Measurements from ENCODE around the gene NOTUM. TPM values are rescaled to one million over a fixed set of nuclear protein-coding genes. Genes with fewer than 3 reads are reported as not detected.
"Not testable (repeated sequence)": the region's sequence is repeated elsewhere in the genome, so short reads cannot be mapped to it uniquely, and the experiment has no call there.

Gene NOTUM
- total RNA-seq, 1 donor from 2014 or later: 1.9 TPM

- DNase-seq: no peak
These were observed 3.1 kb downstream of the NOTUM start for GRCh38 chr17:81957691-81958432.

- no peak for DNase-seq
These were observed 4.1 kb downstream of the NOTUM start for GRCh38 chr17:81956607-81957589.

- DNase-seq: no peak
These were observed 5.0 kb downstream of the NOTUM start for GRCh38 chr17:81955756-81956544.

GRCh38 chr17:81955058-81955681 is 5.8 kb downstream of the NOTUM start:
- no peak for DNase-seq

- no peak for DNase-seq
These were observed 6.6 kb downstream of the NOTUM start for GRCh38 chr17:81954131-81955057.

- DNase-seq: not testable (repeated sequence)
These were observed 7.5 kb downstream of the NOTUM start for GRCh38 chr17:81953443-81953842.

DNA sequence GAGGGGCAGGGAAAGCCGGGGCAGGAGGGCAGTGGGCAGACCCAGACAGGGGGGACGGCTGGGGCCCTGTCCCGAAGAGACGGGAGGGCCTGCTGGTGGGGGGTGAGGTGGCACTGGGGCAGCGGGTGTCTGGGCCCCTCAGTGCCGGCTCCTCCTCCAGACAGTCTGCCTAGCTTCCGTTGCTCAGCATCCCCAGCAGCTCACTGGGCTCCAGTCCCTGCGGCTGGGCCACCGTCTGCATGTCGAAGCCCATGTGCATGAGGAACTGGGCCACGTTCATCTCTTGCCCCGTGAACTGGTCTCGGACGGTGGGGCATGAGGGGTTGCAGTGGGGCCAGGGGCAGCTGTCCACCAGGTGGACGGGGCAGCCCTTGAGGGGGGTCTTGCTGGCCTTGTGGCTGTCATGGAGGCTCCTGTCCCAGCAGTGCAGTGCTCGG is 8.2 kb downstream of the NOTUM start:
- DNase-seq: no peak

GRCh38 chr17:81951785-81952684 is 9.0 kb downstream of the NOTUM start:
- no peak for DNase-seq

DNA sequence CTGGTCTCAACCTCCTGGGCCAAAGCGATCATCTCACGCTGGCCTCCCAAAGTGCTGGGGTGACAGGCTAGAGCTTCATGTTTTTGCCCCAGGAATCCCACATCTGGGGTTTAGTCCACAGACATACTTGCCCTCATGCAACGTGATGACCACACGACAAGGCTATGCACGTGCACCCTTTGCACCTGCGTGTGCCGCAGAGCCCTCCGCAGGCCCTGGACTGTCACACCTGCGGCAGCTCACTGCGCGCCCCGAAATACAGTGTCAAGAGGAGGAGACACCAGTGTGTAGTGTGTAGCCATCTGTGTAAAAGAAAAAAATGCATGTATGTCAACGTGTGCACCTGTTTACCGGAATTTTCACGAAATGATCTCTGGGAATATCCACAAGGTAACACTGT is 10.5 kb downstream of the NOTUM start:
- DNase-seq: no peak

- DNase-seq: no peak
These were observed 12.2 kb downstream of the NOTUM start for GRCh38 chr17:81948635-81949378.

DNA sequence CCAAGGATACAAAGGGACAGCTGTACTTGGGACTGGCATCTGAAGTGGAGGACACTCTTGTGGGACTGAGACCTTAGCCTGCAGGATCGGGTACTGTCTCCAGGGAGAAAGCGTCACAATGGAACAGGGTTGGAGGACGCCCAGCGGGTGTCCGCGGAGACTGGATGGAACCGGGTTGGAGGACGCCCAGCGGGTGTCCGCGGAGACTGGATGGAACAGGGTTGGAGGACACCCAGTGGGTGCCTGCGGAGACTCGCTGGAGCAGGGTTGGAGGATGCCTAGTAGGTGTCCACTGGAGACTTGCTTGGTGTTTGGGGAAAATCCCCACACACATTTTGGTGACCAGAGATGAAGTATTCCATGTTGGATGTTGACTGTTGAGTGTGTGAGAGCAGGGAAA is 13.8 kb downstream of the NOTUM start, which contains the start of gene MYADML2:
Gene MYADML2 (minus strand): TSS at position 45 of the 400 bp plus-strand sequence. CDS start 5,492 bp downstream, outside the sequence.
- no peak for DNase-seq

DNA sequence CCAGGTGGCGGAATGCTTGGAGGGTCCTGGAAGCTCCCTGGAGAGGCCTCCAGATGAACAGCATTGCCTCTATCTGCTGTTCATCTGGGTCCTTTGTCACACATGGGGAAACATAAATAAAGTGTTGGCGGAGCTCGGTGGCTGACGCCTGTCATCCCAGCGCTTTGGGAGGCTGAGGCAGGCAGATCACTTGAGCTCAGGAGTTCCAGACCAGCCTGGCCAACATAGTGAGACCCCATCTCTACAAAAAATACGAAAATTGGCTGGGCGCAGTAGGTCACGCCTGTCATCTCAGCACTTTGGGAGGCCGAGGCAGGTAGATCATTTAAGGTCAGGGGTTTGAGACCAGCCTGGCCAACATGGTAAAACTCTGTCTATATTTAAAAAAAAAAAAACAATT is 16.1 kb downstream of the NOTUM start:
- no peak for DNase-seq

DNA sequence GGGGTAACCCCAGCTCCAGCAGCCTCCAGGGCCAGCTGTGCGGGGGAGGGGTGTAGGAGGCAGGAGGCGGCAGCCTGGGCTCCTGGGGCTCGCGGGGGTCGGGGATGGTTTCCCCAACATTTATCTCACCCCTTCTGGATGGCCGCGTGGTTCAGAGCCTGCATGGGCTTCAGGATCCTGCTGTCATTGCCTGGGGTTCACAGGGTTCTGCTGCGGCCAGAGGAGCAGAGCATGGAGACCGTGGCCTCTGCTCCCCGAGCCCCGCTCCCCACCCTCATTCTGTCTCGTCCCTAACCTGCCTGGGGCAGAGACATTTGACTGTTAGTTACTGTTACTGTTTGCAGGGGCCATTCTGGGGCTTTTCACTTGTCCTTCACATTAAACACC is 18.8 kb downstream of the NOTUM start:
- no peak for DNase-seq

DNA sequence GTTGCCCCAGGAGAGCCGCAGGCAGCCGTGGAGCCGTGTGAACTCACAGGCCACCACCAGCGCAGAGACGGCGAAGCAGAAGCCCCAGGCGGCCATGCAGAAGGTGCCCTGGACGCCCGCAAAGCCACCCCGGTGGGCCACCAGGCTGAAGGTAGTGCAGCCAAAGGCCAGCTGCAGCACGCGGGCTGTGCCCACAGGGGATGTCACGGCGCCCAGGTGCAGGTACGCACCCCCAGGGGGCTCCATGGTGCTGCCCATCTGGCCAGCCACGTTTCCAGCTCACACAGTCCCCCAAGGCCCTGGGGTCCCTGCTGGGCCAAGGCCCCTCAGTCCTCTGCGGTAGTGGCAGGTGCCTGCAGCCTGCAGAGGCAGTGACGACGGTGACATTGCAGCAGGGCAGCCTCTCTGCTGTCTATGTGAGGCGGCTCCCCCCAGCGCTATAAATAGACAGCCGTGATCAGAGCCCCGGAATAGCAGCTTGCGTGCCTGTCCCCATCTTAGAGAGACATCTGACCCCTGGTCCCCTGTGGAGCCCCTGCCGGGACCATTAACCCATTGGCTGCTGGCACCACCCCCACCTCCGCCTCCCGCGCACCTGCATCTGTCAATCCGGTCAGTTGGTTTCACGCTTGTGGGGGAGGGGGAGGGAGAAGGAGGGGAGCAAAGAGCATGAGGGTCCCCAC is 19.4 kb downstream of the NOTUM start:
- DNase-seq: peak; percentile 89

DNA sequence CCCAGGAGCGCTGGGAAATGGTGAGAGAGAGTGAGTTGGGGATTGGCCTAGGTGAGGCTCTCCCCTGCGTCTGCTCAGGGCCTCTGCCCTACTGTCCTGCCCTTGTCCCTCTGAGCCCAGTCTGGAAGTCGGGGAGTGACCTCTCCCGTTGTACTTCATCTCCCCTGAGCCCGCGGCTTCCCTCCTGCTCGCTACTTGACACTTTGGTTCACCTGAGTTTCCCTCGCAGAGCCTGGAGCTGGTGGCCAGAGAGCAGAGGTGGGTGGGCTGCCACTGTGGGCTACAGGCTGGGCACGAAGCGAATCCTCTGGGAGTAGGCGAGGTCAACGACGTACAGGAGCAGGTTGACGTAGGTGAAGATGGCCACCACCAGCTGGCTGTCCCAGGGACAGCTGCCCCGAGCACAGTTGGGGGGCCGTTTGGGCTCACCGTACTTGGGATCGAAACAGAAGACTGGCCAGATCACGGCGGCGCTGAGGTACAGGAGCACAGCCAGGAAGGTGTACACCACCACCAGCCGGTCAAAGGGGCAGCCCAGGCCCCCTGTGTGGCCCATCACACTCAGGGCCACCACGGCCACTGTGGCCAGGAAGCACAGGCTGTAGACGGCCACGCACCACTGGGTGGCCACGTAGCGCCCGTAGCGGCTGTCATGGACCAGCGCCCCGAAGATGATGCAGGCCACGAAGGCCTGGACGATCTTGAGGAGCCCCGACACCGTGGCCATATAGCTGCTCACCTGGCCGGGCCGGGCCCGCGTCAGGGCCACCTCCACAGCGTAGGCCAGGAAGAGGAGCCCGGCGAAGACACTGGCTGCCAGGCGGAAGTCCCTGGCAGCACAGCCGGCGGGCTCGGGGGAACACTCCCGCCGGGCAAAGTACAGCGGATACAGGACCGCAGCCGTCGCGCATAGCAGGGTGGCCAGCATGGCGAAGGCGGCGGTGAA is 20.2 kb downstream of the NOTUM start:
- no peak for DNase-seq

GRCh38 chr17:81939881-81940385 is 21.1 kb downstream of the NOTUM start:
- DNase-seq: no peak

GRCh38 chr17:81939218-81939617 is 21.8 kb downstream of the NOTUM start:
- no peak for DNase-seq
